Measurements from ENCODE around the gene ACOT4.

DNA sequence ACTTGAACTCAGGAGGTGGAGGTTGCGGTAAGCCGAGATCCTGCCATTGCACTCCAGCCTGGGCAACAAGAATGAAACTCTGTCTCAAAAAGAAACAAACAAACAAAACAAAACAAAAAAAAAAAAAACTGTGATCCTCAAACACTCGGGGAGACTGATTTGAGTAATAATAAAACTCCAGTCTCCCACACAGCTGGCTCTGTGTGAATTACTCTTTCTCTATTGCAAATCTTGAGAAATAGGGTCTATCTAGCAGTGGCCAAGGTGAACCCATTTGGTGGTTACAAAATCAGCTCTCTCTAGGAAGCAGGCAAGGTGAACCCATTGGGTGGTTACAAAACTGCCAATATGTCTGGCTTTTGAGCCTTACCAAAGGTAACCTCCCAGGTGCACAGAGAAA lies 14.6 kb downstream of the ACOT4 start:
- TF ChIP-seq, protein P1, sequence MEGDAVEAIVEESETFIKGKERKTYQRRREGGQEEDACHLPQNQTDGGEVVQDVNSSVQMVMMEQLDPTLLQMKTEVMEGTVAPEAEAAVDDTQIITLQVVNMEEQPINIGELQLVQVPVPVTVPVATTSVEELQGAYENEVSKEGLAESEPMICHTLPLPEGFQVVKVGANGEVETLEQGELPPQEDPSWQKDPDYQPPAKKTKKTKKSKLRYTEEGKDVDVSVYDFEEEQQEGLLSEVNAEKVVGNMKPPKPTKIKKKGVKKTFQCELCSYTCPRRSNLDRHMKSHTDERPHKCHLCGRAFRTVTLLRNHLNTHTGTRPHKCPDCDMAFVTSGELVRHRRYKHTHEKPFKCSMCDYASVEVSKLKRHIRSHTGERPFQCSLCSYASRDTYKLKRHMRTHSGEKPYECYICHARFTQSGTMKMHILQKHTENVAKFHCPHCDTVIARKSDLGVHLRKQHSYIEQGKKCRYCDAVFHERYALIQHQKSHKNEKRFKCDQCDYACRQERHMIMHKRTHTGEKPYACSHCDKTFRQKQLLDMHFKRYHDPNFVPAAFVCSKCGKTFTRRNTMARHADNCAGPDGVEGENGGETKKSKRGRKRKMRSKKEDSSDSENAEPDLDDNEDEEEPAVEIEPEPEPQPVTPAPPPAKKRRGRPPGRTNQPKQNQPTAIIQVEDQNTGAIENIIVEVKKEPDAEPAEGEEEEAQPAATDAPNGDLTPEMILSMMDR (IDR thresholded peaks at IDR 0.05): no peak
- no peak for TF ChIP-seq POLR2AphosphoS5 (IDR thresholded peaks at IDR 0.05)

Data from prostate gland (tissue), 2 donors.